NCI-H524 treated with DMSO at 0.1 percent for 48 hours (cell line): ENCODE results near the gene SYT17.

Experiments
- DNase-seq: peaks from one replicate; lab custom pipeline; 2025; lab: John Stamatoyannopoulos, UW

SYT17 gene

GRCh38 chr16:19139436-19140091 is 28.5 kb upstream of the SYT17 start:
- no peak for DNase-seq

GRCh38 chr16:19140396-19140795 is 27.6 kb upstream of the SYT17 start:
- no peak for DNase-seq

GRCh38 chr16:19142939-19143598 is 25.0 kb upstream of the SYT17 start:
- DNase-seq, result no peak

GRCh38 chr16:19143599-19143956 is 24.5 kb upstream of the SYT17 start:
- DNase-seq, result no peak

GRCh38 chr16:19145010-19145409 is 23.0 kb upstream of the SYT17 start:
- DNase-seq, result no peak

- no peak for DNase-seq
Observed at GRCh38 chr16:19147126-19147525, 20.9 kb upstream of the SYT17 start.

GRCh38 chr16:19147627-19148026 is 20.4 kb upstream of the SYT17 start:
- no peak for DNase-seq

- DNase-seq, result no peak
Observed at GRCh38 chr16:19148189-19148588, 19.9 kb upstream of the SYT17 start.

GRCh38 chr16:19151310-19151709 is 16.7 kb upstream of the SYT17 start:
- no peak for DNase-seq

- no peak for DNase-seq
Observed at GRCh38 chr16:19152042-19152441, 16.0 kb upstream of the SYT17 start.

- DNase-seq, result peak; percentile 24
Observed at GRCh38 chr16:19153876-19154275, 14.2 kb upstream of the SYT17 start.

- DNase-seq, result no peak
Observed at GRCh38 chr16:19162085-19162484, 6.0 kb upstream of the SYT17 start.

- DNase-seq, result no peak
Observed at GRCh38 chr16:19163215-19163614, 4.8 kb upstream of the SYT17 start.

- DNase-seq, result no peak
Observed at GRCh38 chr16:19164285-19164684, 3.8 kb upstream of the SYT17 start.

- DNase-seq, result no peak
Observed at GRCh38 chr16:19165101-19165500, 2.9 kb upstream of the SYT17 start.

GRCh38 chr16:19166500-19166899 is 1.5 kb upstream of the SYT17 start:
- no peak for DNase-seq

GRCh38 chr16:19168371-19169081 is 486 bp downstream of the SYT17 start:
- DNase-seq, result no peak

GRCh38 chr16:19169082-19169639 is 1.1 kb downstream of the SYT17 start:
- no peak for DNase-seq

- DNase-seq, result no peak
Observed at GRCh38 chr16:19170043-19170655, 2.1 kb downstream of the SYT17 start.

- no peak for DNase-seq
Observed at GRCh38 chr16:19172098-19172780, 4.2 kb downstream of the SYT17 start.

- no peak for DNase-seq
Observed at GRCh38 chr16:19173059-19173458, 5.0 kb downstream of the SYT17 start.
